ENCODE measurements around the gene C2CD4D. TPM values are rescaled to one million over a fixed set of nuclear protein-coding genes. Genes with fewer than 3 reads are reported as not detected.
"Not testable (repeated sequence)": the region's sequence is repeated elsewhere in the genome, so short reads cannot be mapped to it uniquely, and the experiment has no call there.

Gene C2CD4D
- 0.04 and 0.07 TPM in 2 replicates for total RNA-seq

GRCh38 chr1:151839457-151840403 lies at the start of gene C2CD4D:
TSS of gene C2CD4D (minus strand) at chr1:151839820. CDS start at chr1:151838989, 831 bp downstream.
- DNase-seq (ENCODE audit: low read depth, low spot score) = no peak

DNA sequence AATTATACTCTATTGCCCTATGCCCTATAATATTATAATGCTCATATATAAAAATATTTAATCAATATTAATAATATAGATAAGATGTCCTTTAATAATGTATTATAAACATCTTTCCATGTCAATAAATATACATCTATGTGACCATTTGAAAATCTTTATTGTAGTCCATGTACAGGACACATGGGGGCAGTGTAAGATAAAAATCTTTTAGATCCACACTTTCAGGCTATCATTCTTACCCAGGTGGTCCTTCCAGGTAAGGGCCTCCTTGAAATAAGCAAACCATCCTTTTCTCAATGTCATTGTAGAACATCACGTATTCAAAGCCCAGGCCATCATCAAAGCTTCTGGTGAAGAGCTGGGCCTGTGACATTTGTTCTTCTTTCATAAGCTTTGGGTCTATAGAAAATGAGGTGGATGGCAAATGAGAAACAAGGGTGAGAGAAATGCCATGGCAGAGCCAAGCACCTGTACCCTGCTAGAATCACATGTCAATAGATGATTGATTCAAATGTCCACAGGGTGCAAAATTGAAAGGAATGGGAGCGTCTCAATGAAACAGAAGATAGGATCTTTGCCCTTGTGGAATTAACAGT lies 49.5 kb upstream of the C2CD4D start:
- DNase-seq (ENCODE audit: low read depth, low spot score) = no peak

- DNase-seq (ENCODE audit: low read depth, low spot score) = peak; percentile 15
Measured at GRCh38 chr1:151887028-151887427, 47.4 kb upstream of the C2CD4D start.

GRCh38 chr1:151885479-151885878 lies 45.9 kb upstream of the C2CD4D start:
- DNase-seq (ENCODE audit: low read depth, low spot score) = no peak

- not testable (repeated sequence) for DNase-seq (ENCODE audit: low read depth, low spot score)
Measured at GRCh38 chr1:151884879-151885278, 45.3 kb upstream of the C2CD4D start.

DNA sequence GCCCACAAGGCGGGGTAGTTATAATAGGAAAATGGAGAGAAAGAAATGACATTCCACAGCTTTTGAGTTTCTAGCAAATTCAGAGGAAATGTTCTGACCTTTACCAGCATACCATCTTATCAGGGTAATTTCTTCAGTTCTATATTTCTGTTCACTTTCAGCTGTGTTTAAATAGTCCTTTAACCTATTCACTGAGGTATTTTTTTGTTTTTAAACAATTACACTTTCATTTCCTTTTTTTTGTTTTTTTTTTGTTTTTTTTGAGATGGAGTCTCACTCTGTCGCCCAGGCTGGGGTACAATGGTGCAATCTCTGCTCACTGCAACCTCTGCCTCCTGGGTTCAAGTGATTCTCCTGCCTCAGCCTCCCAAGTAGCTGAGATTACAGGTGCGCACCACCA lies 44.8 kb upstream of the C2CD4D start:
- not testable (repeated sequence) for DNase-seq (ENCODE audit: low read depth, low spot score)

- DNase-seq (ENCODE audit: low read depth, low spot score) = not testable (repeated sequence)
Measured at GRCh38 chr1:151883898-151884297, 44.3 kb upstream of the C2CD4D start.

- DNase-seq (ENCODE audit: low read depth, low spot score) = not testable (repeated sequence)
Measured at GRCh38 chr1:151882918-151883317, 43.3 kb upstream of the C2CD4D start.

DNA sequence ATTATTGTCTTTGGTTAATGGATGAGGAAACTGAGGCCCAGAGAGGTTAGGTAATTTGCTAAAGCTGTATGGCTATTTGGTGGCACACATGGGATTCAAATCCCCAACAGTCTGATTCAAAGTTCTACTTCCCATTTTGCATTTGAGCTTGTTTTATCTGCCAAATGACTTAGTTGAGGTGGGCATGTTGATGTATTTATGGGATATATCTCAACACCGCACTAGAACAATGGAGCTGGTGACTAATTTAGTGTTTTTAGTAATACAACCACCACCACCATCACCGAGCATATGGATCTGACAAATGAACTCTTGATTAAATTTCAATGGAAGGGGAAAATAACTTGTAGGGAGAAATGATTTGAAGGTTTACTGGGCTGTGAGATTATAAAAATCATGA lies 42.8 kb upstream of the C2CD4D start:
- no peak for DNase-seq (ENCODE audit: low read depth, low spot score)

DNA sequence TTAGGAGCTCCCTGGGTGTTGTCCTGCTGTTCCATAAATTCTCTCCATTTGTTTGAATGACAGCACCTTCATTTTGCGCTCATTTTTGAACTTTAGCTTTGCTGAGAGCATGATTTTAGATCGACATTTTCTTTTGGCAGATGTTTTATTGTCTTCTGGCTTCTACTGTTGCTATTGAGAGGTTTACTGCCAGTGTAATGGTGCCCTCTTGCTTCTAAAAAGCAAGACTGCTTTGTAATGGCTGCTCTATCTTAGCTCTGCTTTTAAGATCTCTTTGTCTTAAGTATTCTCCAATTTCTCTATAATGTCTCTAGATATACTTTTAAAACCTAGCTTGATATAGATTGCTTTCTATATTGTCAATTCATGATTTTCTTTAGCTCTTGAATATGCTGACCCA lies 41.9 kb upstream of the C2CD4D start:
- DNase-seq (ENCODE audit: low read depth, low spot score) = no peak

GRCh38 chr1:151875419-151876097 lies 35.9 kb upstream of the C2CD4D start:
- DNase-seq (ENCODE audit: low read depth, low spot score) = no peak

DNA sequence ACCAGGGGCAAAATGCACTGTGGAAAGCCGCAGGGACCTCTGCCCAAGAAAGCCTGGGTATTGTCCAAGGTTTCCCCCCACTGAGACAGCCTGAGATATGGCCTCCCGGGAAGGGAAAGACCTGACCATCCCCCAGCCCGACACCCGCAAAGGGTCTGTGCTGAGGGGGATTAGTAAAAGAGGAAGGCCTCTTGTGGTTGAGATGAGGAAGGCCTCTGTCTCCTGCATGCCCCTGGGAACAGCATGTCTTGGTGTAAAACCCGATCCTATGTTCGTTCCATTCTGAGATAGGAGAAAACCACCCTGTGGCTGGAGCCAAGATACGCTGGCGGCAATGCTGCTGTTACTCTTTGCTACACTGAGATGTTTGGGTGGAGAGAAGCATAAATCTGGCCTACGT lies 33.2 kb upstream of the C2CD4D start:
- not testable (repeated sequence) for DNase-seq (ENCODE audit: low read depth, low spot score)

DNA sequence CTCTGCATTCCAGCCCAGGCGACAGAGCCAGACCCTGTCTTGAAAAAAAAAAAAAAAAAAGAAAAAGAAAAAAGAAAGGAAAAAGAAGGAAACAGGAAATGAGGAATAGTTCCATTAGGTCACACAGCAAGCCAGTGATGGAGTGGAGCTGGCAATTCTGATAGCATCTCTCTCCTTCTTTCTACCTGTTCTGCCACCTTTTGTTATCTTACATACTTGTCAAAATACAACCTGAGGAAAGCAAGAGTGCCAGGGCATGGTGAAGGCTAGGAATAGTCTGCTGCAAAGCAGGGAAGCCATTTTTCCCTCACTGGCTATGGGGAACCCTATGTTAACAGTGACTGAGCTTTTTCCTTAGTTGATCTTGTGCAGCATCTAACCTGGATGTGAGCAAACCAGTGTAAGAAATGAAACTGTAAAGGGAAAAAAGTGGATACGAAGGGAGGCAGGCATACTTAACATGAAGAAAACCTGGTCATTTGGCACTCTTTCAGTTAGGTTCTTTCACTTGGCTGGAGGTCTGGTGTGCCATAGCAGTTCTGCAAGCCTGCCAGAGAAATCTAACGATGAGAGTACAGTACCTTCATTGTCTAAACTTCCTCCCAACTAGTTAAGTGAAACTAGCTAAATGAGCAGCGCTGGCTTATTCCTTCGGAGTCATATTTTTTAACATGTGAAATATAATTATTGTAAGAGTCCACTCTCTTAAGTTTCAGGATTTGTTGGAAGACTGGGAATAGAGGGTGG lies 31.8 kb upstream of the C2CD4D start:
- no peak for DNase-seq (ENCODE audit: low read depth, low spot score)

- no peak for DNase-seq (ENCODE audit: low read depth, low spot score)
Measured at GRCh38 chr1:151868486-151868885, 28.9 kb upstream of the C2CD4D start.

DNA sequence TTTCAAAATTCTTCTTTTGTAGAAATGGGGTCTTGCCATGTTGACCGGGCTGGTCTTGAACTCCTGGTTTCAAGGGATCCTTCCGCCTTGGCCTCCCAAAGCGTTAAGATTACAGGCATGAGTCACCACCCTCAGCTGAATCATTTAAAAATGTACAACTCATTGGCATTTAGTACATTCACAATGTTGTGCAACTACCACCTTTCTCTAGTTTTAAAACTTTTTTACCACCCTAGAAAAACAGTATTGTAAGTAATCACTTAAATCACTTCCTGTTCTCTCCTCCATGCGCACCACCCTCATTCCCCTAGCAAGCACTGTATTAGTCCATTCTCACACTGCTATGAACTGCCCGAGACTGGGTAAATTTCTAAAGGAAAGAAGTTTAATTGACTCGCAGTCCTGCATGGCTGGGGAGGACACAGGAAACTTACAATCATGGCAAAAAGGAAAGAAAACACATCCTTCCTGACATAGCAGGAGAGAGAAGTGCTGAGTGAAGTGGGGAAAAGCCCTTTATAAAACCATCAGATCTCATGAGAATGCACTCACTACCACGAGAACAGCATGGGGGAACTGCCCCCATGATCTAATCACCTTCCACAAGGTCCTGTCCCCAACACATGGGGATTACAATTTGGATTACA lies 28.3 kb upstream of the C2CD4D start:
- peak; percentile 43 for DNase-seq (ENCODE audit: low read depth, low spot score)

- no peak for DNase-seq (ENCODE audit: low read depth, low spot score)
Measured at GRCh38 chr1:151867321-151867720, 27.7 kb upstream of the C2CD4D start.

GRCh38 chr1:151864411-151864810 lies 24.8 kb upstream of the C2CD4D start:
- no peak for DNase-seq (ENCODE audit: low read depth, low spot score)

GRCh38 chr1:151862604-151863003 lies 23.0 kb upstream of the C2CD4D start:
- no peak for DNase-seq (ENCODE audit: low read depth, low spot score)

- DNase-seq (ENCODE audit: low read depth, low spot score) = no peak
Measured at GRCh38 chr1:151860504-151861187, 21.0 kb upstream of the C2CD4D start.

GRCh38 chr1:151859891-151860293 lies 20.3 kb upstream of the C2CD4D start:
- DNase-seq (ENCODE audit: low read depth, low spot score) = no peak
